NK-92 (cell line): ENCODE results near the gene SUCLG1.

Experiments used
- DNase-seq: peaks from one replicate; lab custom pipeline; 2025; ENCODE audit not compliant: unreplicated experiment; lab: John Stamatoyannopoulos, UW

The SUCLG1 gene

DNA sequence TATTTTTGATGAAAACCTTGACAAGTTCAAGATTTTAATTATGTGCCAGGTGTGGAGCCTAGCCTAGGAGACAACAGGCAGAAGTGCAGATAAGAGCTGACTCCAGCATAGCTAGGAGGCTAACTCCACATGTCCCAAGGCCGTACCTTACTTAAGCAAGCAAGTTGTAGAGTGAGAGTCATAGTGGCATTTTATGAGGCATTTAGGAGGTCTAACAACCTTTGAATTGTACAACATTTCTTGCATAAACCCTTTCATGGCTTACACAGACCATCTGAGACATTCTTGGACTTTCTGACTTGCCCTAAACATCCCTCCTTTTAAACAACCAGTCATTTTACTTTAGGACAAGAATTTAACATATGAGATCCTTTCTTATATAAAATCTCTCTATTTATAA lies 8.3 kb upstream of the SUCLG1 start:
- DNase-seq = no peak

DNA sequence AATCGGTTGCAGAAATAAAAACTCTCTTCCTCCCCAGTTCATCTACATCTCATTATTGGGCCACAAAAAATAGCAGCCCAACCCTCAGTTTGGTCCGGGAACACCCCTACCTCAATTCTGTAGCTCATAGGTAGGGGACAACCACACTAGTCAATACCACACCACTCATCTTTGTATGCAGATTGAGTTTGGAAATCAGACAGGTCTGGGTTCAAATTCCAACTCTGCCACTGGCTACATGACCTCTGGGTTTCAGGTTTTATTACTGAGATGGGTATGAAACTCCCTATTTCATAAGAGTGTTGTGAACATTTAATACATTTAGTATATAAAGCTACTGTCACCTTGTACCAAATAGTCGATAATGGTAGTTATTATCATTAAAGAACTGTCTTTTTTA lies 2.2 kb upstream of the SUCLG1 start:
- no peak for DNase-seq

DNA sequence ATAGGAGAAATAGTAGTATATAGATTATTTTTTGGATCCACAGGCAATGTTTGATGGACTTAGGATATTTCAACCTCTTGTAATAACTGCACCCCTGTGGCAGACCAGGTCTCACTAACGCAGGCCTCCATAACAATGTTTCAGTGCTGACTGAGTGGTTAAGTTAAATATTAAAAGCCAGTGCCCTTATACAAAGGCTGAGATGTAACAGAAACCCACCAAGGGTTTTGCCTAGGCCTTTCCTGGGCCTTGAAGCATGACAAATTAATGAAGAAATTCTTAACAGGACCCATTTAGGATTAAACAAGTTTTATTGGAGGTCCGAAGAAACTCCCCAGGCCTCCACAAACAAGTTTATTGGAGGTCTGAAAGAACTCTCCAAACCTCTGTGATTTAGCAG lies 1.6 kb upstream of the SUCLG1 start:
- DNase-seq = no peak

DNA sequence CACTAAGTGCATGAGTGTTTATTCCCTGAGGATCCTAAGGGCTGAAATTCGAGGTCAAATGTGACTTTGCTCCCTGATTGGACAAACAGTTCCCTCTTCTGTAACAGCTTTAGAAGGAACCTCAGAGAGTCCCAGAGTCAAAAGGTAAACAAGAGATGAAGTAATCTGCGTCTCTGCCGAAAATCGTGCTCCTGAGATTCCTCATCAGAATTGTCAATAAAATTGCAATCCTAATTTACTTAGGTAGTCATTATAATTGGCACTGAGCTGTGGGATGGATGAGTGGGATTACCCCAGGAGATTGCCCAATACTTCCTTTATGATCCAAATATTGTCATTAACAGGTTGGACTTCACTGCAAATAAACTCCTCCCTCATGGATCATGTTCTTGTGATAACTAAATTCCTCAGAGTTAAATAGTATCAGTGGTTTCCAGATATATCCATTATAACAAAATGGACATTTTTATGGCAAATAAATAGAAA lies 907 bp upstream of the SUCLG1 start:
- no peak for DNase-seq

DNA sequence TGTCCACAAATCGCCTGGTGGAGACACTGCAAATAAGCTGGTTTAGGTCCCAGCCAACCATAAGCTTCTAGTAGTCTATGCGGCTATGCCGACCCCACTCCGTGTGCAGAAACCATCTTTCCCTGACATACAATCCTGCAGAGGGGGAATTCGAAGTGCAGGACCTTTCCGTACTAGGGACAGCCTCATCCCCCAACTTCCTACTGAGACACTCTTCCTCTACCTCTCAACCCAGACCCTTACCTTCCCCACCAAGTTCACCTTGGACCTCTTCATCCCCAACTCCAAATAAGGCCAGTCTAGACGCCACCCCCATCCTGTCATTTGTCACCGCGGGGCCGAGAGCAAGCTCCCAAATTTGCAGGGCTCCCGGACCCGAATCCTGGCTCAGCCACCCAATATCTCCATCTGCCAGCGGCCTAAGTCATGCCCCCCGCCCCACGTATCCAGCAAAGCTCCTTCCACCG lies 496 bp downstream of the SUCLG1 start:
- no peak for DNase-seq

DNA sequence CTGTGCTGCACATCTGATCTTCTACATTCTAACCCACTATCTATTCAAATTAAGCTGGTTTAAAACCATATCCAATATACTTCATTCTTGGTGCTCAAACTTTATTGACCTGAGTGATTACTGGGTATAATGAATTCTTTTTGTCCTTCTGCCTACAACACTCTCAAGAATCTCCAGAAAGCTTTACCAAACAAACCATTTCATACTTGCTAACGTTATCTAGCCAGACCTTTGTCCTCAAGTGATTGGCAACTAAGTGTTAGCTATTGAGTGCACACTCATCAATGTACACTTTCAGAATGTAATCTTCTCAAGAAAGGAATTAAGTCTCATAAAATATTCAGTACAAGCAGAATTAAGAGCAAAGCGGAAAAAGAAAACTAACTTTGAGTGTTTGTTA lies 1.4 kb downstream of the SUCLG1 start:
- DNase-seq = no peak

DNA sequence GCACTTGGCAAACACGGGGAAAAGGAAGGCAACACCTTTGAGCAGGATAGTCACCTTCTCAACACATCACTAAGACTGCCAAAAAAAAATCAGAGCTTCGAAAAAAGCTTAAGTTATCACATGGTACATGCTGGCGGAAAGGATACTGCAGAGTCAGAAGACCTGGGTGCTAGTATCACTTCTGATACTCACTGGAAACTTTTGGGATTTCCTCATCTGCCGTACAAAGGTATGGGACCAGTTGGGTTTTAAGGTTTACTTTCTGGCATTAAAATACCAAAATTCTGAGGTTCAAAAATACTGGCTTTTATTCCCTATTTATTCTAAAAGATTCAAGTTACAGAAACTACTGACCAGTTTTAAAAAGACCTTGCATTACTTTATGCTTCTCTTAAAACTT lies 2.9 kb downstream of the SUCLG1 start:
- DNase-seq = no peak

DNA sequence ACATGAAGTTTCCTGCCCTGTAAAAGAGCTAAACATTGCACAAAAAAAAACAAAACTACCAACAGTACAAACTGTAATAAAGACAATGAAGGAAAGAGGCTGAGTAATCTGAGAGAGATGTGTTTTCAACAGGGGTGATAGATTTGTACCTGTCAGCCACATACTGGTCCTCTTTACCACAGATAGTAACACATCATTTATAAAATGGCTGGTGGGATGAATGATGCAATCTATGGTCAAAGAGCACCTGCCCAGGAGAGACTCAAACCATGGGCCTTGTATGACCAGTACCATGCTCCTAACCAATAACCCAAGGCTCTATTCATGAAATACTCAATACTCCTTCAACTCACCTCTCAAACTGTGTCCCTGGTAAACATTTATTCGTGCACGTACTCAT lies 4.5 kb downstream of the SUCLG1 start:
- no peak for DNase-seq

DNA sequence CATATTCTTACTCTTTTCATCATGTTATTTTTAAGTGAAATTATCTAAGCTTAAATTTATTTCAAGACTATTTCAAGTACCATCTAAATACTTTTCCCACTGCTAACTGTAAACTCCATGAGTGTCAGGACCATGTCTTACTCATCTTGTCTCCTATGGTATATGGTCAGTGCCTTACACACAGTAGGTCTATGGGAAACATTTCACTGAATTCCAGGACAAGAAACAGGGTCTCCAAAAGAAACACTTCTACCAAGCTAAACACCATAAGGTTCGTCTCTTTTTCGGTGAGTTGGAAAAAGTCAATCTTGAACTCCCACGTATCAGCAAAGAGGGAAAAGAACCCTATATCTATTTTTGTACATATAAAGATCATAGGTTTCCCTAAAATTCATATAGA lies 6.5 kb downstream of the SUCLG1 start:
- no peak for DNase-seq

DNA sequence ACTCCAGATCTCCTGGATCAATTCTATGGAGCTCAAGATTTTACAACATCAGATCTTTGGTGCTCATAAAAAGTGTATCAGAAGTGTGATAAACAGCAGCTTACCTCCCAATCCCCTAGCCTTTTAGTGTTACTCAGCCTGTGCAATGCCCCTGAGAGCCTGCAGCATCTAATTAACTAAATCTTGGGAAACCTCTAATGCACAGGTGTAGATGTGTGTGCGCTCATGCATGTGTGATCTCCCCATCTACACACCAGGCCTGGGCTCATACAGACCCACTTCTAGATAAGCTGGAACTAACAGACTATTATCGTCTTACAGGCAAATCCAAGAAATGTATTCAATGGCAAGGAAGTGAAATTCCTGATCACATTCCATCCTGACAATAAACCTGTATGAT lies 7.5 kb downstream of the SUCLG1 start:
- DNase-seq = no peak

DNA sequence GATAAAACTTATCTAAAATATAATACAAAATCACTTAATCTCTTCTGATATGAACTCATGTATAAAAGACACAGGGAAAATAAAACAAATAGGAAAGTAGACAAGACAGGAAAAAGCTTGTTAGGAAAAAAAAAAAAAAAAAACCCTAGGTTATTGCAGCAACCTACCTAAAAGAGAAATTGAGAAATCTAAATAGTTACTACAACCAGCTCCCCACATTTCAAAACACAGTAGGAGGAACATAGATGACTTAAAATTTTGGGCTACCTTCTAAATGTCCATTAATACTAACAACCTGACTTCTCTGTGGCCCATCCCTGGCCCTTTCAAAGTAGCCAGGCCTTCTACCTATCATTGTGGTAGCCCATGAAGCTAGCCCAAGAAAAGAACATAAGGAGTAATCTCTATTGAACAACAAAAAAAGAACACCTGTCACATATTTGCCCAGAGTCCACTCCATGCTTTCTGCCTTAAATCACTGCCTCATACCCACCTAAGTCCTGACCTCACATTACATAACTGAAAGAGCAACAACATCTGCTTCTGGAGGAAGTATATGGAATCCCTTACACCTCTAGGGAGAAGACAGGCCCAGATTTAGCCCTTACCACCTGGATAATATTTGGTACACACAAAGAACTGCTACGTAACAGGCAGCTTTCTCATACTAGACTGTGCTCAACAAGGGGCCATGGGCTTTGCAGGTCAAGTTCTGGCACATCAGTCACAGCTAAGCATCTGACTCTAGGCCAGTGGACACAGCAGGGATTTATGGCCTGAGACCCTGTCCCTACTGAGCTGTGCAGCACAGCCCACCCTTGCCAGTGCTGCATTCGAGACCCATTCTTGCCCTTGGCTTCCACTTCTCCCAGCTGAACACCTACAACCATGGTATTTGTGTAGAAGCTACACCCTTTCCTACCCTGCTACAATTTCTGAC lies 8.5 kb downstream of the SUCLG1 start:
- no peak for DNase-seq

DNA sequence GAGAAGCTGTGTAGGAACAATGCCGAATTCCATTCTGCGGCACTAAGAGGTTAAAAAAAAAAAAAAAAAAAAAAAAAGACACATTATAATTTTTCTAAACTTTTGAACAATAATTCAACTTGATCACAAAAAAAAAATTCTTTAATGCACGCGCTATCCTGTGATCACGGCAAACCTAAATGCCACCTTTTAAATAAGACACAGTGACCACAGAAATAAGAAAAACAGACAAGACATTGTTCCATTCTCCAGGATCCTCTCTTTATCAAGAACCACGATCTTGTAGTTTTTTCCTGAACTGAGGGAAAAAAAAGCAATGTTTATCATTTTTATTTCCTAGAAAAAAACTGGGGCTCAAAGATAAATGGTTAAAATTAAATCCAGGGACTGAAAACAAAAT lies 9.4 kb downstream of the SUCLG1 start:
- DNase-seq = no peak

DNA sequence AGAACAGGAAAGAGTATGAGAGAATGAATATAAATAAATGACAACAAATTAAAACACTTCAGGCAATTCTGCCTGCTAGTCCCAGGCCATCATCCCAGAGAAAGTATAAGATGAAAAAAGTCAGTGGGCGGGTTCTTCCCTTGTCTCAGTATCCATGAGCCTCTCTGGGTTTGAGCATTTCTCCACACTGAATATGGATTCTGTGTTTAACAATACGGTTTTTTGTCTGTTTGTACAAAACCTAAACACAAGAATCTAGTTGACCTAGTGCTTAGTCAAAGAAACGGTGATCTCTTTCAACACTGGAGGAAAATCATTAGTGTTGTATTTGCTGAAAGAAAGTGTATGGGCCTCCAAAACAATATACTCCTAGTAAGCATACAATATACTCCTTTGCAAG lies 10.0 kb downstream of the SUCLG1 start:
- no peak for DNase-seq

DNA sequence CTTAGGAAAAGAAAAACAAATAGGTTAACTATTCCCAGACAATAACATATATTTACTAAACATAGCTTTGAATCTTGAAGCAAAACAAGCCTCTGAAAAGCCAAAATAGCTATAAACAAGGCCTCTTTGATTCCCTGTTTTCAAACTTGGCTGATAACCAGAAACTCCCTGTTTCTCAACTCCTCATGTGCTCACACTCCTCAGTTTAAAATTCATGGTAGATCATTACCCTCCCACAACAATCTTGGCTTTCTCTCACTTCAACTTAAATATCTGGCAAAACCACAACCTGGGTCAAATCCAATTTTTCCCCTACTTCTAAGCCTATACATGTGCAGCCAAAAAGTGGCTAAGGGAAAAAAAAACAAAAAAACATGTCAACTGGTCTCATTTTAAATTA lies 15.6 kb downstream of the SUCLG1 start:
- DNase-seq = no peak

DNA sequence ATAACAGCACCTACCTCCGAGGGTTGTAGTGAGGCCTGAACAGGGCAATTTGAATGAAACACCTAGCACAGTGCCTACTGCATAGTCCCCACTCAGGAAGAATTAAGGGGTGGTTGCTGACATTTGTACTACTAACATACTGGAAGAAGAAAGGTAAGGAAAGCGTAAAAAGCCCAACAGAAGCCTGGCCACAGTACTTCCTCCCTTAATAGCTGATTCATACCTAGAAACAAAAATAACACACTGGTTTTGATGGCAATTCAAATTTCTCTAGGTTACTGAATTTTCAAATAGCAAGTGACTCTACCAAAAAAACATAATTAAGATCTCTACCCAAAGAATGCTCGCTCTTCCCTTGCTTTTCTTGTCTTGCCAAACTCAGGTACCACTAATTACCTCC lies 16.2 kb downstream of the SUCLG1 start:
- DNase-seq = no peak

DNA sequence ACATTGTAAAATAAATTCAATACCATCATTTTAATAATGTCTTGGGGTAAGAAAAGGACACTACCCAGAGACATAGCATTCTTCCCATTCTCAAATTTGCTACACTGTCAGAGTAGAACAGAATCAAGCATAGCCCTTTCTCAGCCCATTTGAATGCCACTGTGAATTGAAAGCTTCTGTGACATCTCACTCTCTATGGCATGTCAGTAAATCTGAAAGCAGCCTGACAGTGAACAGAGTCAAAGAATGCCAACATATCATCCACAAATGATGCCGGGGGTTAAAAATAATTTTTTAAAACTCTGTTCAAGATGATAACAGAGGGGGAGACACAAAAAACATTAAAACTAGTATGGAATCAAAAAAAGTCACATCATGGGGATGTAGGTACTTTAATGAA lies 17.6 kb downstream of the SUCLG1 start:
- DNase-seq = no peak

DNA sequence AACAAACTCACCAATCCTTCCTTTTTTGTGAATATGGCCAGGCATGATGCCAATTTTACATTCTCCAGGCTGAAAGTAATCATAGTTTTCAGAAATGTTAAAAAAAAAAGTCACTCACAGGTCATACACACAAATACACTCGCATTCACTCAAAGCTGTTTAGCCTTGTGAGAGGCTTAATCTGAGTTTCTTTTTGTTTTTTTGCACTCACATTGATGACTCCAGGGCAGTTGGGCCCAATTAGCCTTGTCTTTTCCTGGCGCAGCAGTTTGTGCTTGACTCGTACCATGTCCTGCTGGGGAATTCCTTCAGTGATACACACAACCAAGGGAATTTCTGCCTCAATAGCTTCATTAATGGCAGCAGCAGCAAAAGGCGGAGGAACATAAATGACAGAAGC lies 18.0 kb downstream of the SUCLG1 start:
- no peak for DNase-seq

DNA sequence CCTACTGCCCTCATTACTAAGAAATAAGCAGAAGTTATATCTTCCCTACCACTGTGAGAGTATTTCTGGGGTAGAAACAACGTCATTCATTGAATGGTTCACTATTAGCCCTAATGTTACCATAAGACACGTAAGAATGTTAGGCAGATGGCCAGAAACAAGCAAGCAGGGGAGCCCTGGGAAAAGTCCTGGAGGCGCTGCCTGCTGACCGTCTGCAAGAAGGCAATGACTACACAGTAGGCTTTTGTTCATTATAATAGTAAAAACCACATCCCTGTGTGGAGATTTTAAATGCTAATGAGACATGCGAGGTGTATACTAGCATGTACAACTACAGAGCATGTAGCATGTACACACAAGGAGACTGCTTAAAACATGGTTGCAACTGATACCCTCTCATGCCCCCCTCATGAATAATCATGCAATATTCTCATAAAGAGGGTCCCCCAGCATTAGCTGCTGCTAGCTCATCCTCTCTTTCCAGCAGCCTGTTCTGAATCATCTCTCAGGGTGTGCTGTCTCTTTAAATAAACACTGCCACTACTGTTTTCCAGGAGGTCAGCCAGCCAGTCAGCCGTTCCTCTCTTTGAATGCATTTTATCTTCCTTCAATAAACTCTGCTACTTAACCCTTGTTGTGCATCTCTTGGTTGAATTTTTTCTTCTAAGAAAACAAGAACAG lies 23.6 kb downstream of the SUCLG1 start:
- DNase-seq = no peak

DNA sequence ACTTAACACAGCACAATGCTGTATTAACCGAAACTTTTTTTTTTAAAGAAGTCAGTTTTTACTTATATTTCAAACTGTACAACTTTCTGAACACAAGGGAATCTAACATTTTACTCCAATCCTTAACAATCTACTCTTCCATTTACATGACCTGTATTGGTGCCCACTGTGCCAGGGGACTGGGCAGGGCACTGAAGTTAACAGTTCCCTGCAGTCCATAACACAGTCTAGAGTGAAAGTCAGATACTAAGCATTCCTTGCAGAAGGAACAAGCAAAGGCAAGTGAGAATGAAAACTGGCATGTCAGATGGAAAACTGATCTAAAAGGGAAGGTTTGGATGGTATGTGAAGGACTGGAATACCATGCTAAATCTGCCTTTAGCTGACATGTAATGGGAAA lies 29.8 kb downstream of the SUCLG1 start:
- no peak for DNase-seq

DNA sequence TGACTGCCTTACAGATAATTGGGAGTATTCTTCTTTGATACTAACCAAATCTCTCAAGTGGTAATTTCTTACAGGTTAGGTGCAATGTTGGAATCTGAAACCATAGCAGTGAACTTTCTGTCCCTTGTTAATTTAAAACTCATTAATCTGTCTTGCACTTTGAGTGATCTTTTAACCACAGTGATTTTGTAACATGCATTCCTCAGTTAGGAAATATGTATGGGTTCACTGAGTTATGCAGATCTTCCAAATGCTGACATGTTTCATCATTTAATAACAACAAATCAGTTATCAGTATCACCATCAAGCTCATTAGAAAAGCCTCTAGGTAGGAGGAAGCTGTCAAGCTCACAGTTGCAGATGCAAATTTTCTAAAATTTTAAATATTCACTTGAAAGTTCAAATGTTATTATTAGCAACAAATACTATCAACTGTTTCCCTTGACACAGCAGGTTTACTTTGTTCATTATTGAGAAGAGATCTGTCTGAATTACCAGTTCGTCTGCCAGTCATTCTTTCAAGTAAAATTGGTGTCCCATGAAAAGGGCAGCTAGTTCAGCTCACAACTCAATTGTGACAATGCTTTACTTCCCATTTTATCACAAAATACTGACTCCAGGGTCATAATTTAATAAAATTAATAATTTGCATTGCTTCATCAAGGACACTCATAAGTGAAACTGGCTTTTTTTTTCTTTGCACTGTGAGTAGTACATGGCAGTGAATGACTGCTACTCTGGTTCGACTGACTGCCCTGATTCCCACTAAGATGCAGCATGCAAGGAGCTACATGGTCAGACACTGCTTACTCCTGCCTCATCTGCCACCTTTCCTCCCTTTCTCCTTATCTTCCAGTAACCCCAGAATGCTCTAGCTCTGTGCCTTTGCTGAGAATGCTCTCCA lies 31.6 kb downstream of the SUCLG1 start:
- DNase-seq = no peak

DNA sequence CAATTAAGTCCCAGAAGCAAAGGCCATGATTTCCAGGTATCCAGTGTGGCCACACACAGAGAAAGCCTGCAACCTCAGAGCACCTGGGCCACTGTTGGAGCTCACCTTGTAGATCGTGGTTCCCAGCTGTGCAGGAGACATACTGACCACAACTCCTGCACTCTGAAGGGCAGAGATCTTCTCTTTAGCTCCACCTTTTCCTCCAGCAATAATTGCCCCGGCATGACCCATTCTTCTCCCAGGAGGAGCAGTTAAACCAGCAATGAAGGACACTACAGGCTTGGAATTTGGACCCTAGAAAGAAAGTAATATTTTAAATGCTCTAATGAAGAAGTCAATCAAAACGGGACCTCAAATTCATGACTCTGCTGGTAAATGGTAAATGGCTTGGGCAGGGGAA lies 33.8 kb downstream of the SUCLG1 start:
- DNase-seq = no peak
